GM12892 (cell line): ENCODE measurements around the gene C1RL.

ENCODE experiments used
- POLR2A ChIP-seq: IDR thresholded peaks from 2 replicates; pipeline ENCODE4 v1.6.1; 2011; ENCODE audit warnings: low read depth, low read length, control low read depth
- POLR2AphosphoS5 ChIP-seq: IDR thresholded peaks from 2 replicates; pipeline ENCODE4 v1.6.1; 2011; ENCODE audit warnings: low read depth, low read length, control low read depth
- TAF1 ChIP-seq: IDR thresholded peaks from 2 replicates; pipeline ENCODE4 v1.6.1; 2011; ENCODE audit warnings: low read depth, mild to moderate bottlenecking, control low read depth, low read length, borderline replicate concordance

- TF ChIP-seq POLR2AphosphoS5: no peak
- TF ChIP-seq POLR2A: no peak
- TF ChIP-seq TAF1: no peak
Observed at GRCh38 chr12:7064516-7064915, 44.5 kb downstream of the C1RL start.
